ENCODE measurements around the gene LEF1. TPM values are rescaled to one million over a fixed set of nuclear protein-coding genes. Genes with fewer than 3 reads are reported as not detected.

The LEF1 gene
- total and polyA plus RNA-seq, 2 of the 8 experiments (the other 6 are each of a cell fraction or from before 2014, with no cell fraction given): 2.6 to 5.2 TPM

- Histone ChIP-seq H3K4me1 (replicated peaks in 1 of 4; ENCODE audit: control insufficient read depth in 3 of 4, insufficient read depth in 4 of 4, low read length in 3 of 4) (peaks cover 0 to 8% (median 1%) of the 10 kb centered on the region in 4 experiments; a peak in 6 of 7 replicates), H3K27ac (ENCODE audit: low read depth, low read length) (no peak overlapping the region), H4K20me1 (replicated peaks in 1 of 2; ENCODE audit: control insufficient read depth in 1 of 2, insufficient read depth in 2 of 2, low read length in 2 of 2) (peaks cover 0 to 4% of the 10 kb centered on the region in 2 experiments), H3K23ac (ENCODE audit: insufficient read length) (no peak overlapping the region), H3K27me3 (replicated peaks in 1 of 4; ENCODE audit: control insufficient read depth in 3 of 4, extremely low read depth in 1 of 4, insufficient read depth in 3 of 4, low read length in 3 of 4) (peaks cover 13 to 39% (median 35%) of the 10 kb centered on the region in 4 experiments), H3K9ac (replicated peaks in 1 of 4; ENCODE audit: extremely low read depth in 1 of 4, low read depth in 3 of 4, low read length in 3 of 4) (no peak overlapping the region), H3K4me2 (ENCODE audit: insufficient read depth in 1 of 2, low read depth in 2 of 2, low read length in 2 of 2) (no peak overlapping the region), H3K4me3 (ENCODE audit: extremely low read depth in 1 of 4, insufficient read depth in 2 of 4, low read depth in 3 of 4, low read length in 4 of 4) (no peak overlapping the region), H4K5ac (ENCODE audit: insufficient read length, low read depth, low read length) (no peak overlapping the region), H2BK12ac (ENCODE audit: low read depth, low read length) (peak overlapping the region; percentile 72; the same call in 1 of the 2 replicates), H2BK120ac (replicated peaks; ENCODE audit: low read depth, low read length) (no peak overlapping the region), H2BK5ac (ENCODE audit: low read depth, low read length) (no peak overlapping the region), H4K91ac (replicated peaks; ENCODE audit: insufficient read length, low read length) (no peak overlapping the region), H3K14ac (ENCODE audit: insufficient read length) (no peak overlapping the region), H2AK5ac (ENCODE audit: low read depth, low read length) (no peak overlapping the region; the same call in 1 of the 2 replicates), H3K36me3 (ENCODE audit: control insufficient read depth in 2 of 4, insufficient read depth in 4 of 4, low read length in 3 of 4) (no peaks in the 10 kb centered on the region), H2BK15ac (ENCODE audit: low read length) (no peak overlapping the region), H3K56ac (replicated peaks; ENCODE audit: insufficient read length, low read depth, low read length) (no peak overlapping the region), H3K79me2 (ENCODE audit: control insufficient read depth in 1 of 2, insufficient read depth in 2 of 2, low read length in 2 of 2) (no peaks in the 10 kb centered on the region), H4K8ac (ENCODE audit: extremely low read depth, insufficient read depth, low read length) (no peak overlapping the region), H2BK20ac (ENCODE audit: low read length) (no peak overlapping the region), H3K23me2 (ENCODE audit: low read depth, low read length) (no peaks in the 10 kb centered on the region), H3K18ac (ENCODE audit: extremely low read depth, low read length) (no peak overlapping the region), H3K79me1 (ENCODE audit: low read depth, low read length) (no peaks in the 10 kb centered on the region), H3K9me3 (ENCODE audit: insufficient read depth in 2 of 2, low read depth in 1 of 2, low read length in 1 of 2) (no peaks in the 10 kb centered on the region), H3K4ac (replicated peaks; ENCODE audit: insufficient read length, low read depth, low read length) (no peak overlapping the region), H2AFZ (ENCODE audit: low read length) (no peak overlapping the region)
- no peak for TF ChIP-seq POU5F1 (IDR thresholded peaks at IDR 0.05; ENCODE audit: low read depth, low read length)
- TF ChIP-seq RAD21 (IDR thresholded peaks at IDR 0.05 in 1 of 2, conservative IDR thresholded peaks at IDR 0.05 in 1 of 2; ENCODE audit: low read depth in 2 of 2, low read length in 2 of 2): no peak
- no peak for TF ChIP-seq TBP (IDR thresholded peaks at IDR 0.05; ENCODE audit: low read depth, low read length)
- TF ChIP-seq KDM4A (IDR thresholded peaks at IDR 0.05; ENCODE audit: low read depth, low read length, severe bottlenecking): no peak
- TF ChIP-seq RNF2 (IDR thresholded peaks at IDR 0.05; ENCODE audit: borderline replicate concordance, low read depth, low read length, missing control alignments, poor library complexity, severe bottlenecking): no peak
- TF ChIP-seq TAF1 (IDR thresholded peaks at IDR 0.05; ENCODE audit: low read depth, low read length): no peak
- POLR2A ChIA-PET (ENCODE audit: partially characterized antibody): interaction anchor here (1.3 kb wide), 1 partner anchor 32 kb away, joined by 3 read pairs; no protein-coding TSS in a partner anchor
- FAIRE-seq (no peak), DNase-seq (ENCODE audit: low read depth in 1 of 2, low spot score in 2 of 2) (no peak)
- 75% methylated on average over 3 of the region's 3 CpGs; no CpG with 5 or more reads in 1 of the 2 experiments for WGBS, 2 experiments (ENCODE audit: extremely low coverage in 1 of 2, insufficient coverage in 1 of 2, insufficient read length in 1 of 2, insufficient replicate concordance in 2 of 2, low coverage in 1 of 2, low lambda C conversion rate in 2 of 2, missing lambda C conversion rate in 1 of 2)
- CTCF ChIA-PET (ENCODE audit: partially characterized antibody): interaction anchor here (1.1 to 1.6 kb wide), 3 partner anchors 13 to 62 kb away, joined by 3 to 4 read pairs (median 3); no protein-coding TSS in a partner anchor
These were observed 24.2 kb upstream of the LEF1 start for GRCh38 chr4:108192935-108193334.

Data from H1 (cell line).